GM19395 (cell line): ENCODE results near the gene MAP7.
A peak's percentile ranks its signal among the peaks of the same experiment; 100 is the strongest.
"Not testable (repeated sequence)": the region's sequence is repeated elsewhere in the genome, so short reads cannot be mapped to it uniquely, and the experiment has no call there.

Experiments
- ATAC-seq: cut with Tn5 transposase; IDR thresholded peaks from one replicate; pipeline ENCODE4 v1.9.1; 2021; ENCODE audit warnings: mild to moderate bottlenecking, moderate library complexity; ENCODE audit not compliant: unreplicated experiment

Gene MAP7

DNA sequence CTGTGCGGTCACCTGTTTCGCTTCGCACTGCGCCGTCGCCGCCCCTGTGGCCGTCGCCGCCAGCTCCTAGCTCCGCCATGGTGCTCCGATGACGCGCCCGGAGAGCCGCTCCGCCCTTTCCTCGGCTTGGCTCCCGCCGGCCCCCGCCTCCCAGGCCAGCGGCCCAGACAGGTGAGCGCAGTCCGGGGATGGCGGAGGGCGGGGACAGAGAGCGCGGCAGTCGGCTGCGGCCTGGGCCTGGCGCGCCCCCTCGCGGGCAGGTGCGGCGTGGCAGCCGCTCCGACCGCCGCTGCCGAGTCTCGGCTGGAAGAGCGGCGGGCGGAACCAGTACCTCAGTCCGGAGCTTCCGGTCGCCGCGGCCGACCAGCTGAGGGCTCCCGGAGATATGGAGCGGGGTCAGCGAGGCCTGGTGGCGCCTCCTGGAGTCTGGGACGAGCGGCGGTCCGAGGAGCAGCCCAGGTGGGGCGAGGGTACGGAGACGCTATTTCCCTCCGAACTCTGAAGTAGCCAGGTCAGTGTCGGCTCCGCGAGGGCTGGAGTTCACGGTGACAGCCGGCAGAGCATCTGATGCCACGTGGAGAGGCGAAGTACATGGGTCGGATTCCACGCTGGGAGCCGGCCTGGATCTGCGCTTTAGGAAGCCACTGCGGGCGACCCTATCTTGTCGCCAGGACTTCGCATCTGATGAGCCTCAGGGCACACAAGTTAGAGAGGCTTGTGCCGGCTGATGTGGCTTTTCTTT lies at the start of gene MAP7:
Gene MAP7 (minus strand): TSS at position 93 of the 742 bp plus-strand sequence. CDS start 14 bp downstream, at position 79.
- peak; percentile 80 for ATAC-seq

GRCh38 chr6:136599329-136600011 lies 49.2 kb upstream of the MAP7 start:
- ATAC-seq = no peak

DNA sequence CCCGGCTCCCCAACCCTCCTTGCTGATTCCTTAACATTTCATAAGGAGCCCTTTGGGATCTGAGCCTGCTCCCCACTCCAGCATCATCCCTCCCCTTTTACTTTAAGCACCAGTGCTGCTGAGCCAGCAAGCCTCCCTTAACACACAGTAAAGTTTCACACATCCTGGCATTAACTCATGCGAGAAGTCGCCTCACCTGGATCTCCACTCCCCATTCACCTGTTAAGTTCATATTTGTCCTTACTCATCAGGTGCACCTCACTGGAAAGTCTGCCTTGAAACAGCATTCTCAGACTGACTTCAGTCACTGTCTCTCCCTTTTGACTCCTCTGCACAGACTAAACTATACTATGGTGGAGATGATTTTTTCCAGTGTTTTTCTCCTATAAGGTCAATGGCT lies 47.8 kb upstream of the MAP7 start:
- ATAC-seq = no peak

DNA sequence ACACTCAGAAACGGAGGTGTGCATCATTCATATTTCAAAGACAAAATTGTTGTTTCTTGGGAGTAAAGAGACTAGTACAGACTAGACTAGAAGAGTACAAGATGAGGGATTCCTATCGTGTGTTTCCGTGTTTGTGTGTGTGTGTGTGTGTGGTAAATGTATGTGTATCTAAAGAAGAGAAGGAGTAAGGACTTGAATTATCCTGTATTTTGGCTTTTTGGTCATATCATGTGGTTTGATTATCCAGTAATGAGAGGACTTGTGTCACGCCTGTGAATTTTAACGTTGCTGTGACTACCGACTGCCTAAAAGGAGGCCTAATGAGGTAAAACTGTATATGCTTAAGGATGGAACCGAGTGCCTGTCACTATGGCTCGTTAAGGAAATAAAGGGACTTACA lies 44.4 kb upstream of the MAP7 start:
- no peak for ATAC-seq

GRCh38 chr6:136593748-136594490 lies 43.7 kb upstream of the MAP7 start:
- ATAC-seq = peak; percentile 96

DNA sequence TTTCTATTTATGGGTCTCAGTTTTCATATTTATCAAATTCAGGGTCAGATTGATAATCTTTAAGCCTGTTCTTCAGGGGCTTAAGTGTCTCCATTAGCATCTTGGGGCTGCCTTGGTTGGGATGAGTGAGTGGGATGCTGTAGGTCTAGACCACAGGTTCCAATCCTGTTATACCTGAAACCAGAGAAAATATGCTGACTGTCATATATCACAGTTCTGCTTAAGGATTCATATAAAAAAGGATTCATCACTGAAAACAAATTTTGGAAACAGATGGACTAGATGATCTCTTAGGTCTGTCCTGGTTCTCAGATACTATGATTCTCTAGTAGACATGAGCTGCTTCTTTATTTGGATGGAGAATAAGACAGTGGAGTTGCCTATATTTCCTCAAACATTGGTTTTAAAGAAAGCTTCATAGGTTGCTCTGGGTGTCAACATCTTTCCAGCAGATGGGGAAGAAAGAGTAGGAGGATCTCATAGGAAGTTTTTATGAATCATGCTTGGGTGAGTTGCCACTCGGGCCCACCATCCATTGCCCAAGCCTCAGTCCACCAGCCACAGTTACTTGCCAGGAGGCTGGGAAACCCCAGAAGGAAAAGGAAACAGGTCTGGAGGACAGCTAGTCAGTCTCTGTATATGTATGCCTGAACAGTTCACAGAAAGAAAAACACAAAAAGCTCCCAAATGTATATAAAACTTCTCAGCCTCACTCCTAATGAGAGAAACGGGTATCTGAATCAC lies 42.9 kb upstream of the MAP7 start:
- ATAC-seq = no peak

DNA sequence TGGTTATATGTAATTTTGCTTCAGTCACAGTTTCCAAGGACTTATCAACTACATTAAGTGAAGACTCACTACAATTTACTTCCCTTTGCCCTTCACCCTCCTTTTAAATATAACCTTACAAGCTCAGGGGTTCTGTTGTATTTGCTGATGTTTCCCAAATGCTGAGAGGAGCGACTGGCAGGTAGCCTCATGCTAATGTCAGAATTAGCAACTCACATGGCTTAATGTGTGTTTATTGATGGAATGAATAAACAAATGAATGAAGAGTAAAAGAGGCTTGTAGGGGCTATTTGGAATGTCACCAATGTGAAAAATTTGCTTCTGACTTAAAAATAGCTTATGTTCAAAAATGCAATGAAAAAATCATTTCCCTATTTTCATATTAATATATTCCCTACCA lies 41.4 kb upstream of the MAP7 start:
- ATAC-seq = no peak

DNA sequence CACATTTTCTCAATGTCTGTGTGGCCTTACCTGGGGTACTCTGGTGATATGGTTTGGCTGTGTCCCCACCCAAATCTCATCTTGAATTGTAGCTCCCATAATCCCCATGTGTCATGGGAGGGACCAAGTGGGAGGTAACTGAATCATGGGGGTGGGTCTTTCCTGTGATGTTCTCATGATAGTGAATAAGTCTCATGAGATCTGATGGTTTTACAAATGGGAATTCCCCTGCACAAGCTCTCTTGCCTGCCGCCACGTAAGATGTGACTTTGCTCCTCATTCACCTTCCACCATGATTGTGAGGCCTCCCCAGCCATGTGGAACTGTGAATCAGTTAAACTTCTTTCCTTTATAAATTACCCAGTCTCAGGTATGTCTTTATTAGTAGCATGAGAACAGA lies 40.6 kb upstream of the MAP7 start:
- not testable (repeated sequence) for ATAC-seq

DNA sequence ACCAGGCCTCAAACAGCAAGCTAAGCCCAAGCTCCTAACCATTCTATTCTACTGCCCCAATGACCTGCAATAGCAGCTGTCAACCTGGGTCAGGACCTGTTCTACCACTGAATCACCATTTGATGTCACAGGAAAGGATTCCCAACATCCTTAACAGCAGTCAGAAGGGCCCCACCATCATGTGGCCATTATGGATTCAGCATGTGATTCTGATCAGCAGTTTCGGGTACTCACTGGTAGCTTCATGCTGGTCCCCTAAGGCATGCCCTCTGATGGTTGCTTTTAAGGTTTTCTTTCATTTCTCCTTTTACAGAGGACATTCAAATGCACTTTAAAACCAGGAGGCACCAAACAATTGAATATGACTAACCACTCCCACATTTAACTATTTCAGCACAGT lies 37.3 kb upstream of the MAP7 start:
- no peak for ATAC-seq

DNA sequence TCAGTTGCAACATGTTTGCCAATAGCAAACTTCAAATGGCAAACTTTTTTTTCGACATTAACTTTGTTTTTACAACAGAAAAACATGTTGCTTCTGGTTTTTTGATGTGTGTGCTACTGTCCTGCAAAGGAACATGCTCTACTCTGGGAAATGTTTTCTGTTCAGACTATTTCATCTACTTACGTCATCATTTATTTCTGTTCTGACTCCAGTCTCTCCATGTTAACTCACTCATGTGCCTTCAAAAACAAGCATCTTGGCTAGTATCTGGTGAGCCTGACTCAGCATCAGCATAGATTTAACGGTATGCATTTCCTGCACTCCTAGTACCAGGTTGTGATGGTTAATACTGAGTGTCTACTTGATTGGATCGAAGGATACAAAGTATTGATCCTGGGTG lies 36.1 kb upstream of the MAP7 start:
- no peak for ATAC-seq

- ATAC-seq = not testable (repeated sequence)
Observed at GRCh38 chr6:136585523-136585922, 35.3 kb upstream of the MAP7 start.

- ATAC-seq = not testable (repeated sequence)
Observed at GRCh38 chr6:136584290-136584689, 34.1 kb upstream of the MAP7 start.

DNA sequence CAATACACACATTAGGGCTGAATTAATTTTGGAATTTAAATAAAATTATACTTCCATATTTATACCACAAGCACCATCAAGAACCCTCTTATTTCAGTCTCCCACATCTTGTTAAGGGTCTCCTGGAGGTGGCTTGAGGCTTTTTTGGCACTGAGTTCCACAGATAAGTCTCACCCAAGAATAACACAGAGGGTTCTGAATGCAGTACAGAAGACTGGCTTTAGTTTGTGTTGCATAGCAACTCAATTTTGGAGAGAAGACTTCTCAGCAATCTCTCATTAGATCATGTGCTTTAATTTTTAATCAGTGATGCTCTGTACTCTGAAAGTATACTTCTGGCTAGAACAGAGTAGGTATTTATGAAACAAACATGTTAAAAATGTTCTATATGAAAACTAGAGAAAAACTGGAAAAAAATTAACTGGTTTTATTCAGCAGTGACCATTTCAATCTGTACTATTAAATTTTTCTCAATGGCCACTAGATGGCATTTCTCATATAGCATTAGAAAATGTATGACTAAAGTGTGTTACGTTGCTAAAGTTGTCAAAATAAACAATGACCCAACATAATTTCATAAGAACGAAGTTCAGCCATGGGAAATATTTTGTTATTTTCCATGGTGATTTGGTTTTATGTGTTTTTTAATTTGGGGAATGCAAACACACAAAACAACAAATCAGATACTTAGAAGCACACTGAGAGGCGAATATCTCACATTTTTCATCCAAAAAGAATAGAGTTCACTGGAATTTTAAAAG lies 32.7 kb upstream of the MAP7 start:
- ATAC-seq = peak; percentile 58

- ATAC-seq = no peak
Observed at GRCh38 chr6:136579800-136580199, 29.6 kb upstream of the MAP7 start.

GRCh38 chr6:136576821-136577220 lies 26.6 kb upstream of the MAP7 start:
- ATAC-seq = no peak

GRCh38 chr6:136571496-136571895 lies 21.3 kb upstream of the MAP7 start:
- ATAC-seq = no peak

DNA sequence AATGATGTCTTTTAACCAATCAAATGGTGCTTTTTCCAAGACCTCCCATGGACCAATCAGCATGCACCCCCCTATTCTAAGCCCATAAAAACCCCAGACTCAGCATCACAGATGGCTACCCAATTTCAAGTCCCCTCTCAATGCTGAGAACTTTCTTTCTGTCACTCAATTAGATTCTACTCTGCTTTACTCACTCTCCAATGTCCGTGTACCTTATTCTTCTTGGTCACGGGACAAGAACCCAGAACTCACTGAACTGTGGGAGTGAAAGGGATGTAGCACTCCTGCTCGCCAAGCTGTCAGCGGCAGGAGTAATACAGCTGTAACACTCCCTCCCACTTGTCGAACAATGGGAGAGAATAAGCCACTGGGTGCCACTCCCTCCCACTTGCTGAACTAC lies 20.8 kb upstream of the MAP7 start:
- ATAC-seq = no peak

DNA sequence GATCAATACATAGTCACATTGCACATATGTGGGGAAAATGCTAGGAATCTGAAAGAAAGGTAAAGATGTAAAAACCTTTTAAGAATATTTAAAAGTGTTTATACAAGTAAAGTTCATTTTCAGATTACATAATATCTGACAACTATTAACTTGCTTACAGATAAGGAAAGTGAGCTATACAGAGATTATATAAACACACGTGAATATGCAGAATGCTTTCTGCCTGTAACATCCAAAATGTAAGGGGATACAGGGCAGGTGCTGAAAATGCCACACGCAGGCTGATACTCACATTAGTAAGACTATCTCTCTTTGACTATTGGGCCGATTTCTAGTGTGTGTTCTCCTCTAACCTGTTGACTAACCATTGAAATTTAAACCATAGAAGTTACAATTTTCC lies 17.9 kb upstream of the MAP7 start:
- no peak for ATAC-seq

DNA sequence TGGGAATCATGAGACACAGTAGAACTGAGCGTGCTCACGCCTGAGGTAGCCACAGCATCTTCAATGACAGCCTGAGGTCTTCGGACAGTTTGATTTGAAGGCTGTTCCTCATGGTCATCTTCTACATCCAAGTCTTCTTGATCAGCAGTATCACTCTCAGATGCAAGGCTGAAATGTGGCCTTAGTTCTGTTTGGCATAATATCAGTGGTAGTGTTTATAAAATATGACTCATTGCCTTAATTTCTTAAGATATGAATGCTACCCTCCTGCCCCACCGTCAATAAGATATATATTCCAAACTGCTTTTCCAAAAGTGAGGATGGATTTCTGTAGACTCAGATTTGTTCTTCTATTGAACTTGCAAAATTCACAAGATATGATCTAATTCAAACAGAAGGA lies 17.5 kb upstream of the MAP7 start:
- no peak for ATAC-seq

- no peak for ATAC-seq
Observed at GRCh38 chr6:136566851-136567250, 16.6 kb upstream of the MAP7 start.
